ENCODE measurements around the gene SPEM3. TPM values are rescaled to one million over a fixed set of nuclear protein-coding genes. Genes with fewer than 3 reads are reported as not detected.

The SPEM3 gene
- total and polyA plus RNA-seq, 10 donors = not detected

DNA sequence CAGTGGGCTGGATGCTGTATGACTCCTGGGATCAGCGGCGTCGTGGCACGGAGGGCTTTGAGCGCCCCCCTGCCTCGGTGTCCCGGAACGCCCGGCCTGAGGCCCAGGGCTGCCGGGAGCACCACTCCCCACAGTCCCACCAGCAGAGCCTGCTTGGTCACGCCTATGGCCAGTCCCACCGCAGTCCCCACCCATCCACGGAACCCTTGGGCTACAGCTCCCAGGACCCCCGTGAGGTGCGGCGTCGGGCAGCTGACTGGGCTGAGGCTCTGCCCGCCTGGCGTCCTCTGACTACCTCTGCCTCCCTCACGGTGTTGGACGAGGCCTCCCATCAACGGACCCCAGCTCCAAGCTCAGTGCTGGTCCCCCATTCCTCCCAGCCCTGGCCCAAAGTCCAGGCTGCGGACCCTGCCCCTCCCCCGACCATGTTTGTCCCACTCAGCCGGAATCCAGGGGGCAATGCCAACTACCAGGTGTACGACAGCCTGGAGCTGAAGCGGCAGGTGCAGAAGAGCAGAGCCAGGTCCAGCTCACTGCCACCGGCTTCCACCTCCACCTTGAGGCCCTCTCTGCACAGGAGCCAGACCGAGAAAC is 1.7 kb upstream of the SPEM3 start:
- no peak overlapping the region for H3K4me3 ChIP-seq
- TF ChIP-seq POLR2AphosphoS5 (IDR thresholded peaks at IDR 0.05) (no peak), POLR2A (IDR thresholded peaks at IDR 0.05) (no peak)
- TF ChIP-seq, protein P1, sequence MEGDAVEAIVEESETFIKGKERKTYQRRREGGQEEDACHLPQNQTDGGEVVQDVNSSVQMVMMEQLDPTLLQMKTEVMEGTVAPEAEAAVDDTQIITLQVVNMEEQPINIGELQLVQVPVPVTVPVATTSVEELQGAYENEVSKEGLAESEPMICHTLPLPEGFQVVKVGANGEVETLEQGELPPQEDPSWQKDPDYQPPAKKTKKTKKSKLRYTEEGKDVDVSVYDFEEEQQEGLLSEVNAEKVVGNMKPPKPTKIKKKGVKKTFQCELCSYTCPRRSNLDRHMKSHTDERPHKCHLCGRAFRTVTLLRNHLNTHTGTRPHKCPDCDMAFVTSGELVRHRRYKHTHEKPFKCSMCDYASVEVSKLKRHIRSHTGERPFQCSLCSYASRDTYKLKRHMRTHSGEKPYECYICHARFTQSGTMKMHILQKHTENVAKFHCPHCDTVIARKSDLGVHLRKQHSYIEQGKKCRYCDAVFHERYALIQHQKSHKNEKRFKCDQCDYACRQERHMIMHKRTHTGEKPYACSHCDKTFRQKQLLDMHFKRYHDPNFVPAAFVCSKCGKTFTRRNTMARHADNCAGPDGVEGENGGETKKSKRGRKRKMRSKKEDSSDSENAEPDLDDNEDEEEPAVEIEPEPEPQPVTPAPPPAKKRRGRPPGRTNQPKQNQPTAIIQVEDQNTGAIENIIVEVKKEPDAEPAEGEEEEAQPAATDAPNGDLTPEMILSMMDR (IDR thresholded peaks at IDR 0.05 in 8 of 11, conservative IDR thresholded peaks at IDR 0.05 in 3 of 11) = no peak
- H3K9me3 ChIP-seq = no peaks in the 10 kb centered on the region
- H3K4me1 ChIP-seq = no peaks in the 10 kb centered on the region
- no peaks in the 10 kb centered on the region for H3K27me3 ChIP-seq (replicated peaks in 1 of 7)
- H3K27ac ChIP-seq = no peak overlapping the region
- no peaks in the 10 kb centered on the region for H3K36me3 ChIP-seq
- intact Hi-C loops (cut with DNase I; ENCODE audit: low total_unique reads) = no loop called here
- WGBS, 5 donors = 90 to 95% (median 93%) methylated on average over 25 to 29 of the region's 29 CpGs
- no peak for DNase-seq

- no peak for TF ChIP-seq POLR2AphosphoS5 (IDR thresholded peaks at IDR 0.05)
- TF ChIP-seq, protein P1 (IDR thresholded peaks at IDR 0.05 in 8 of 11, conservative IDR thresholded peaks at IDR 0.05 in 3 of 11) = no peak
- TF ChIP-seq POLR2A (IDR thresholded peaks at IDR 0.05) = no peak
- DNase-seq = no peak
- H3K4me1 ChIP-seq = no peaks in the 10 kb centered on the region
- H3K9me3 ChIP-seq = no peaks in the 10 kb centered on the region
- WGBS, 5 donors = 80 to 93% (median 90%) methylated on average over 3 to 7 of the region's 7 CpGs
- H3K27me3 ChIP-seq (replicated peaks in 1 of 7) = no peaks in the 10 kb centered on the region
- H3K27ac ChIP-seq = no peak overlapping the region
- intact Hi-C loops (cut with DNase I; ENCODE audit: low total_unique reads) = no loop called here
- H3K36me3 ChIP-seq = no peaks in the 10 kb centered on the region
- no peak overlapping the region for H3K4me3 ChIP-seq
Observed at GRCh38 chr17:7427549-7427948, 1.1 kb upstream of the SPEM3 start.

GRCh38 chr17:7429722-7430121 is 1.1 kb downstream of the SPEM3 start:
- WGBS, 5 donors = 92 to 96% (median 94%) methylated on average over 9 to 10 of the region's 10 CpGs
- no peaks in the 10 kb centered on the region for H3K36me3 ChIP-seq
- peaks cover 0 to 1% (median 0%) of the 10 kb centered on the region in 6 donors for H3K4me1 ChIP-seq
- TF ChIP-seq POLR2AphosphoS5 (IDR thresholded peaks at IDR 0.05) (no peak), POLR2A (IDR thresholded peaks at IDR 0.05) (no peak)
- TF ChIP-seq, protein P1 (IDR thresholded peaks at IDR 0.05 in 8 of 11, conservative IDR thresholded peaks at IDR 0.05 in 3 of 11) = no peak
- no peak overlapping the region for H3K27ac ChIP-seq
- no peak overlapping the region for H3K4me3 ChIP-seq
- DNase-seq = no peak
- H3K27me3 ChIP-seq (replicated peaks in 1 of 7) = no peaks in the 10 kb centered on the region
- intact Hi-C loops (cut with DNase I; ENCODE audit: low total_unique reads) = no loop called here
- no peaks in the 10 kb centered on the region for H3K9me3 ChIP-seq

GRCh38 chr17:7431231-7431630 is 2.6 kb downstream of the SPEM3 start:
- no peaks in the 10 kb centered on the region for H3K36me3 ChIP-seq
- intact Hi-C loops (cut with DNase I; ENCODE audit: low total_unique reads) = no loop called here
- no peaks in the 10 kb centered on the region for H3K27me3 ChIP-seq (replicated peaks in 1 of 7)
- no peaks in the 10 kb centered on the region for H3K9me3 ChIP-seq
- WGBS, 5 donors = 80 to 95% (median 84%) methylated on average over 1 of the region's 1 CpG
- H3K27ac ChIP-seq = no peak overlapping the region
- peaks cover 4 to 16% (median 10%) of the 10 kb centered on the region in 6 donors for H3K4me1 ChIP-seq
- DNase-seq = no peak
- no peak for TF ChIP-seq POLR2A (IDR thresholded peaks at IDR 0.05)
- TF ChIP-seq, protein P1 (IDR thresholded peaks at IDR 0.05 in 8 of 11, conservative IDR thresholded peaks at IDR 0.05 in 3 of 11) = no peak
- TF ChIP-seq POLR2AphosphoS5 (IDR thresholded peaks at IDR 0.05) = no peak
- no peak overlapping the region for H3K4me3 ChIP-seq

All from spleen (tissue), 11 donors.